ENCODE measurements around the gene VPS52. TPM values are rescaled to one million over a fixed set of nuclear protein-coding genes. Genes with fewer than 3 reads are reported as not detected.

VPS52 gene
- total RNA-seq, 1 experiment from 2014 or later = 46.2 TPM

- Histone ChIP-seq H3K9me2 (ENCODE audit: insufficient read depth) (no peaks in the 10 kb centered on the region), H3K27ac (no peak overlapping the region), H2AFZ (no peak overlapping the region), H3K4me2 (no peak overlapping the region), H3K79me2 (ENCODE audit: low read depth) (no peaks in the 10 kb centered on the region), H3K4me3 (no peak overlapping the region), H3K4me1 (replicated peaks; ENCODE audit: insufficient read depth) (no peaks in the 10 kb centered on the region), H3K27me3 (ENCODE audit: insufficient read depth, low read depth) (peaks cover 21% of the 10 kb centered on the region), H4K20me1 (ENCODE audit: insufficient read depth) (no peaks in the 10 kb centered on the region), H3F3A (ENCODE audit: insufficient read depth, low read depth) (0 out of 2 replicates have a peak, but pooled peaks cover 5% of the 10 kb centered on the region), H3K36me3 (ENCODE audit: low read depth) (no peaks in the 10 kb centered on the region), H3K9me3 (ENCODE audit: insufficient read depth, low read depth) (no peaks in the 10 kb centered on the region)
- BruUV-seq (replicated peaks) = no TSS peak
- intact Hi-C loops (cut with micrococcal nuclease; ENCODE audit: unreplicated experiment) = no loop called here
- POLR2A ChIA-PET (ENCODE audit: unreplicated experiment) = no interaction called here
- no peak for TF ChIP-seq CTCF (conservative IDR thresholded peaks at IDR 0.05)
- no peak for TF ChIP-seq EZH2 (IDR thresholded peaks at IDR 0.05; ENCODE audit: low read depth)
- no peak for DNase-seq
- CTCF ChIA-PET = no interaction called here
Measured at GRCh38 chr6:33216117-33216649, 55.5 kb downstream of the VPS52 start.

GRCh38 chr6:33215271-33216116 lies 56.2 kb downstream of the VPS52 start:
- DNase-seq = no peak
- POLR2A ChIA-PET (ENCODE audit: unreplicated experiment) = no interaction called here

GRCh38 chr6:33213989-33214335 lies 57.7 kb downstream of the VPS52 start:
- TF ChIP-seq EZH2 (IDR thresholded peaks at IDR 0.05; ENCODE audit: low read depth) (no peak), CTCF (conservative IDR thresholded peaks at IDR 0.05) (no peak)
- intact Hi-C loops (cut with micrococcal nuclease; ENCODE audit: unreplicated experiment) = no loop called here
- Histone ChIP-seq H2AFZ (no peak overlapping the region), H3K27me3 (ENCODE audit: insufficient read depth, low read depth) (0 out of 2 replicates have a peak, but pooled peaks cover 7% of the 10 kb centered on the region), H3K4me2 (no peak overlapping the region), H4K20me1 (ENCODE audit: insufficient read depth) (no peaks in the 10 kb centered on the region), H3K4me1 (replicated peaks; ENCODE audit: insufficient read depth) (no peaks in the 10 kb centered on the region), H3K4me3 (no peak overlapping the region), H3F3A (ENCODE audit: insufficient read depth, low read depth) (peaks cover 12% of the 10 kb centered on the region; the same call in 1 of the 2 replicates), H3K9me3 (ENCODE audit: insufficient read depth, low read depth) (no peaks in the 10 kb centered on the region), H3K79me2 (ENCODE audit: low read depth) (no peaks in the 10 kb centered on the region), H3K9me2 (ENCODE audit: insufficient read depth) (no peaks in the 10 kb centered on the region), H3K36me3 (ENCODE audit: low read depth) (0 out of 2 replicates have a peak, but pooled peaks cover 8% of the 10 kb centered on the region), H3K27ac (no peak overlapping the region)
- no peak for DNase-seq
- no TSS peak for BruUV-seq (replicated peaks)
- ChIA-PET CTCF (no interaction called here), POLR2A (ENCODE audit: unreplicated experiment) (no interaction called here)

More at GRCh38 chr6:33215271-33216116, 56.2 kb downstream of the VPS52 start:
- peaks cover 9% of the 10 kb centered on the region; the same call in 1 of the 2 replicates for H3F3A ChIP-seq (ENCODE audit: insufficient read depth, low read depth)
- H3K4me1 ChIP-seq (replicated peaks; ENCODE audit: insufficient read depth) = no peaks in the 10 kb centered on the region
- H3K27me3 ChIP-seq (ENCODE audit: insufficient read depth, low read depth) = peaks cover 16% of the 10 kb centered on the region; the same call in 1 of the 2 replicates
- no peaks in the 10 kb centered on the region for H4K20me1 ChIP-seq (ENCODE audit: insufficient read depth)
- no peaks in the 10 kb centered on the region for H3K9me3 ChIP-seq (ENCODE audit: insufficient read depth, low read depth)
- no peaks in the 10 kb centered on the region for H3K36me3 ChIP-seq (ENCODE audit: low read depth)
- H3K79me2 ChIP-seq (ENCODE audit: low read depth) = no peaks in the 10 kb centered on the region
- TF ChIP-seq CTCF (conservative IDR thresholded peaks at IDR 0.05) = no peak
- CTCF ChIA-PET = no interaction called here
- no peaks in the 10 kb centered on the region for H3K9me2 ChIP-seq (ENCODE audit: insufficient read depth)
- H3K27ac ChIP-seq = no peak overlapping the region
- H3K4me2 ChIP-seq = no peak overlapping the region
- BruUV-seq (replicated peaks) = no TSS peak
- no peak overlapping the region for H3K4me3 ChIP-seq
- no peak overlapping the region for H2AFZ ChIP-seq
- intact Hi-C loops (cut with micrococcal nuclease; ENCODE audit: unreplicated experiment) = no loop called here
